Measurements from ENCODE around the gene MMP15.
"Not testable (repeated sequence)": the region's sequence is repeated elsewhere in the genome, so short reads cannot be mapped to it uniquely, and the experiment has no call there.

Gene MMP15

DNA sequence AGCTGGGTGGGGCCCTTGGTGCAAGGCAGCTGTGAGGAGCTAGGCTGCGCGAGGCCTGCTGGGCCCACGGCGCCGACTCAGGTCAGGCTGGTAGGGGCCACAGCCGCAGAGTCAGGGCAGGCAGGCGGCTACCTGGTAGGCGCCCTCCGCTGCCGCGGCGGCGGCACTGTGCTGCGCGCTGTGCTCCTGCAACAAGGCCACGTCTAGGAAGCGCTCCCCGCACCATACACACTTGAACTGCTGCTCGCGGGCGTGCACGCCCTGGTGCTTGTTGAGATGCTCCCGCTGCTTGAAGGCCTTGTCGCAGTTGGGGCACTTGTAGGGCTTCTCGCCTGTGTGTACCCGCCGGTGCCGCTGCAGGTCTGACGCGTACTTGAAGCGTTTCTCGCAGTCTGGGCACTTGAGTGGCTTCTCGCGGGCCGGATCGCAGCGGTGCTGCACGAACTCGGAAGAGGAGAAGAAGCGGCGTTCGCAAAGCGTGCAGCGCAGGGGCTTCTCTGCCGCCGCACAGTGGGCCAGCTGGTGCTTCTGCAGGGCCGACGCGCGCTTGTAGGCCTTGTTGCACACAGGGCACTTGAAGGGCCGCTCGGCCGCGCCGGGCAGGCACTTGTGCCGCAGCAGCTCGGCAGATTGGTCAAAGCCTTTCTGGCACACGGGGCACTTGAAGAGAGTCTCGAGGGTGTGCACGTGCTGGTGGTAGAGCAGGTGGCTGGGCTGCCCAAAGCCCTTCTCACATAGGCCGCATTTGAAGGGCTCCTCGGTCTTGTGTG is 29.0 kb upstream of the MMP15 start:
- no peak for DNase-seq

DNA sequence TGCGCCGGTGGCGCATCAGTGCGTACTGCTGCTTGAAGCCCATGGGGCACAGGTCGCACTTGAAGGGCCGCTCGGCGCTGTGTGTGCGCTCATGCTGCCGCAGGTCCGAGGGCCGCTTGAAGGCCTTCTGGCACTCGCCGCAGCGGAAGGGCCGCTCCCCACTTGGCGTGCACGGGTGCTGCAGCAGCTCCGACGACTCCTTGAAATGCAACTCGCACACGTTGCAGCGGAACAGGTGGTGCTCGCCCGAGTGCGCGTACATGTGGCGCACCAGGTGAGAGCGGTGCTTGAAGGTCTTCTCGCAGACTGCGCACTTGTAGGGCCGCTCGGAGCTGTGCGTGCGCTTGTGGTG is 28.4 kb upstream of the MMP15 start:
- no peak for DNase-seq

DNA sequence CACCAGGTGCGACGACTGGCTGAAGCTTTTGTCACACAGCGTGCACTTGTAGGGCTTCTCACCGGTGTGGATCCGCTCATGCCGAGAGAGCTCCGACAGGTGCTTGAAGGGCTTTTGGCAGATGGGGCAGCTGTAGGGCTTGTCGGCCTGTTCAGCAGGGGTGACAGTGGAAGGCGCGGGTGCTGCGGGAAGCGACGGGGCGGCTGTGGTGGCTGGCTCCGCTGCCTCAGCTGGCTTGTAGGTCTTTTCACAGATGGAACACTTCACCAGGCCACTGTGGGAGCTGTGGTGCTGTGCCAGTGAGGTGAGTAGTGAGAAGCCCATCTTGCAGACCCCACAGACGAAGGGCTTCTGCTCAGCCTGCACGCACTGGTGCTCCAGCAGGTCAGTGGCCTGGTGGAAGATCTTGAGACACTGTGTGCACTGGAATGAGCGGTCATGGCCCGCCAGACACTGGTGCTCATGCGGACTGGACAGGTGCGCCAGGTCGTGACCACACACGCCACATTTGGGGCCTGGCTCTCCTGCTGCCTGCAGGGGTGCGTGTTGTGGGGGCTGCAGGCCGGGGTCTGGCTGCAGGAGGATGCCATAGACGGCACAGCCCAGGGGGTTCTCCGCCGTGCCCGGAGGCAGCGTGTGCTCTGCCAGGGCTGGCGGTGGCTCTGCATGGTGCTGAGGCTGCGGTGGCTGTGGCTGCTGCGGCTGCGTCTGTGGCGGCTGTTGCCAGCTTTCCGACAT is 27.9 kb upstream of the MMP15 start:
- DNase-seq, result no peak

DNA sequence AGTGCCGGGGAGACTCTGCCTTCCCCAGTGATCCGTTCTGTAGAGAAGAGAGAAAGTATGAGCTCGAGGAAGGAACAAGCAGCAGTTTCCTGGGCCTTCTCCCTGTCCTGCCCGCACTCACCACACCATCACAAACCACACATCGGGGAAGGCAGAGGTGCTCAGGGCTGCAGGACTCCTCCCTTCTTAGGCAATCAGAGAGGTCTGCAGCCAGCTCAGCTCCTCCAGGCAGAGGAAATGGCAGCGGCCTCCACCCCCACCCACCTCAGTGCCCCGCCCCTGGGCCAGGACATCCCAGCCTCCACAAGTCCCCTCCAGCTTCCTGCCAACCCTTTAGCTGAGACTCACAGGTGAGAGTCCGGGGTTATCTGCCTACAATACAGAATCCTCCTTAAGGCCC is 27.1 kb upstream of the MMP15 start:
- peak; percentile 49 for DNase-seq

DNA sequence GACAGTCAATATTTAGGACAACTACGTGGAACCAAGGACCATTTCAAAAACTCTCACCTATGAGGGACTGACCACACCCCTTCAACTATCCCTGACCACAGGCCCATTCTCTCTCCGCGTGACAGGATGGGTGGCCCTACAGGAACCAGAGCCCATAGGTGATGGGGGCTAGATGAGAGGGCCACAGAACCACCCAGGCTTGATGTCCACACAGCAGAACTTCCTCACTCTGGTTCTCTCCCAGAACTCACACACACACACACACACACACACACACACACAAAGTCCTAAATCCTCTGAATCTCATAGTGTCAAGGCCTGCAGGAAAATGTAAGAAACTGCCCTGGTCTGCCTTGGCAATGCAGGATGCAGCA is 26.6 kb upstream of the MMP15 start:
- DNase-seq, result no peak

DNA sequence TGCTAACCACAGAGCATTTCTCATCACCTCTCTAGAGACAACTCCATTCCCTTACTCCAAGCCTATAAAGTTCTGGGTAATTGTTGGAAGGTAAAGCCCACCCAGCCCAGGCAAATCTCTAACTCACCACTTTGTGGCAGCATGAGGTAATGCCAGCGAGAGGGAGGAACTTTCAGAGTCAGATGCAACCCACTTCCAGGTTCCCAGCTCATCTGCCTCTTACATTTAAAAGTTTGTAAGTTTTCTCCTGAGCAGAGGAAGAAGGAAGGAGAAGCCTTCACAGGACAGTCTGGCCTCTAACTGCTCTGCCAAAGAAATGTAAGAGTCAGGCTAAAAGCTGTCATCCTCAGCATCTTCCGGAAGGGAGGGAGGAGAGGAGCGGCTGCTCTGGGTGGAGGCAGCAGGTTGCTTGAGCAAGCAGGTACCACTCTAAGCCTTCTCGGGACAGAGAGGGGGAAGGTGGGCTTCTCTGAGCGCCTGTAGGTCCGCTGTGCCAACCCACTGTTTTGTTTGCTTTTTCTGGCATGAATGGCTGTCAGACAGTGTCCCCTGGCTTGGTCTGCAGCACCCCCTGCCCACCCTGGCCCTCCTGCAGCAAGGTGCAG is 26.1 kb upstream of the MMP15 start:
- no peak for DNase-seq

DNA sequence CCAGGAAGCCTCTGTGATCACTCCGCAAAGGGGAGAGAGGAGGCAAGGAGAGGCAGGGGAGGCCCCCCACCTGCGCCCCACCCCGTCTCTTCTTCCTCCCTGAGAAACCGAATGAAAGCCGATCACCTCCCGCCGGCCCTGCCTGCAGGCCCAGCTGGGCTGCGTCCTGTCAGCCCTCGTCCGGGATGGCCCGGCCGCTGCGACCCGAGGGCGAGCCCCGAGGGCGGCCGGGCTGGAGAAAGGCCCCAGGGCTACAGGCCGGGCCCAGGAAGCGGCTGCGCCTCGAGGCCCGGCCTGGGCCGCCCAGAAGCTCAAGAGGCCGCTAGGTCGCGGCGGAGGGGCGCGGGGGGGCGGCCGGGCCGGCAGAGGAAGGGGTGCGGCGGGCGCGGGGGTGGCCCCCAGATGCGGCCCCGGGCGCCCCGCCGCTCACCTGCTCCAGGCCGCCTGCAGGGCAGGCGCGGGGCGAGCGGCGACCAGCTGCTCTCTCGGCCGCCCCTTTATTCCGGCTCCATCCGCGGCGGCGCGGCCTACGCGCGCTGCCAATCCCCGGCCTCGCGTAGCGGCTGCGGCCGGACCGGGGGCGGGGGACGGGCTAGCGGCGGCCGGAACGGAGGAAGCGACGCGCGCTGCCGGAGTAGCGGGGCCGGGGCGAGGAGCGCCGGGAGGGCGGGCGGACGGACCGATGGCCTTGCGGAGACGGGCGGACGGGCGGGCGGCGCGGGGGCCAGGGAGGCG is 25.4 kb upstream of the MMP15 start, which contains the start of gene ZNF319:
ZNF319 (minus strand) TSS at position 702 of the 735 bp plus-strand sequence. CDS start 2,407 bp downstream, outside the sequence.
- no peak for DNase-seq

DNA sequence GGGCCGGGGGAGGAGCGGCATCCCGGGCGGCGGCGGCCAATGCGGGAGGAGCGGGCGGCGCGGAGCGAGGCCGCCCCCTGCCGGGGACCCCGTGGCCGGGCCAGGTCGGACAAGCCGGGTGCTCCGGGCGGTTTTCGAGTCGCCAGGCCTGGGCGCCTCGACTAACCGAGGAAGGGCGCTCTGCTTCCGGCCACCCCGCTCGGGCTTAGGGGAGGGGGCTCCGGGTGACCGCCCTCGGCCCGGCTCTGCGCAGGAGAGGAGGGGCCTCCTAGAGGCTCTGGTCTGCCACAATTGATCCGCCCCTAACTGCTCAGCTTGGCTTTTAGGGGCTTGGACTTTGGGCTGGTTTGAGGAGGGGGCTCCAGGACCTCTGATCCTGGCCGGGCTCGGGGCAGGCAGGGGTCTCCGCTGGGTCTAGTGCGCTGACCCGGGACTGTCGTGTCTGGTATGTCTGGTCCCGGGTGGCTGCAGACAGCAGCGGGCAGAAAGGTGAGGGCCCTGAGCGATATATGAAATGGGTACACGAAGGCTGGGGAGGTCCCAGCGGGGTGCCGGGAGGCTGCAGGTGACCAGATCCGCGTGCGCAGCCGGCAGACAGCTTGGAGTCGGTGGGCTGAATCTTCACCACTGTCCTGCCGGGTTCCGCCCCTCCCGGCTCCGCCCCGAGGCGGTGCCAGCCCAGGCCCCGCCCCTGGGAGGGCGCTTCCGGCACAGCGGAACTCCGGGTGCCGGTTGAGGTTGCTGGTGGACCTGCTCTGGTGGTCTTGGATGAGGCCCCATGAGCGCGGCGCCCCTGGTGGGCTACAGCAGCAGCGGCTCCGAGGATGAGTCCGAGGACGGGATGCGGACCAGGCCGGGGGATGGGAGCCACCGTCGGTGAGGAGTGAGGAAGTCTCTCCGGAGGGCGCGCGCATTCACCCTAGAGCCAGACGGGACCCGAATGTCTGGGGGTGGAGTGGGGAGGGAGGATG is 24.6 kb upstream of the MMP15 start, which contains the start of gene USB1:
USB1 (plus strand) TSS at position 702 of the 971 bp plus-strand sequence; CDS start at position 779, 77 bp downstream.
- peak; percentile 79 for DNase-seq

DNA sequence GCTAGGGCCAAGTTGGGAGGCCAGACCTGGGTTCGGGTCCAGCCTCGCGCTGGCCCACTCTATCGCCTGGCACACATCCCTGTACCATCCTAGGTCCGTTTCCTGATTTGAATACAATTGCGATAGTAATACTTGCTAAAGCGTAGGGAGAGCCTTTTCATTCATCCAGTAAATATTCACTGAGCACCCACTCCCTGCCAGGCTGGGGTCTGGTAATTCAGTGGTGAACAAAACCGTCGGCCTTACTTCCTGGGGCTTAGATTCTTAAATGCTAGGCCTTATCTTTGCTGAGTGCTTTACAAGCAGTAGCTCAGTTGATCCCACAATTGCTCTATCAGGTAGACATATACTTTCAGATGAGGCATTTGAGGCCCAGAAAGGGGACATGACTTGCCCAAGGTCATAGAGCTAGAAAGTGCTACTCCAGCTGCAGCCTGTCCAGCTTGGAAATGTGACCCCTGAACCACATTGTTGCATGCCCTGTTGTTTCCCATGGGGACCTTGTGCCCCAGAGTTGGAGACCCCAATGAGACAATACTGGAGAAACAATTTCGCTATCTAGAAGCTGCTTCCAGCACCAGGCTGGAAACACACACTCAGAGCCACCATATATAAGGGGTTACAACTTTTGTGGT is 23.7 kb upstream of the MMP15 start:
- no peak for DNase-seq

DNA sequence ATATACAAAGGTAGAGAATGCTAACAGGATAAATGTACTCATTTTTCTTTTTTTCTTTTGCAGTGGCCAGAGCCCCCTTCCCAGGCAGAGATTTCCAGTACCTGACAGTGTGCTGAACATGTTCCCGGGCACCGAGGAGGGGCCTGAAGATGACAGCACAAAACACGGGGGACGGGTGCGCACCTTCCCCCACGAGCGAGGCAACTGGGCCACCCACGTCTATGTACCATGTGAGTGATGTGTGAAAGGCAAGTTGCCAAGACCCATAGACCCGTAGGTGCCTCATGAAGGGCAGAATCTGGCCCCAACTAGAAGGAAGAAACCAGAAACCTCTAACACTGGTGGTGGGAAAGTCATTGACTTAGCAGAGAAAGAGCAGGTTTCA is 23.1 kb upstream of the MMP15 start:
- DNase-seq, result no peak

DNA sequence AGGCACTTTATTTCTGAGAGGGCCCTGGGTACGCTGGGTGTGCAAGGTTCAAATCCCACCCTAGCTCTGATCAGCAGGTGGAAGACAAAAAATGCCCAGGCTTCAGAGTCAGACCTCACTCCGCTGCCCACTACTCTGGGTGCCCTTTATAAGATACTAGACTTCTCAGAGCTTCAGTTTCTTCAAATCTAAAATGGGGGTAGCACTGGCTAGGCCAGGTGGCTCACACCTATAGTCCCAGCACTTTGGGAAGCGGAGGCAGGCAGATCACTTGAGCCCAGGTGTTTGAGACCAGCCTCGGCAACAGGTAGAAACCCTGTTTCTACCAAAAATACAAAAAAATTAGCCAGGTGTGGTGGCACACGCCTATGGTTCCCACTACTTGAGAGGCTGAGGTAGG is 22.6 kb upstream of the MMP15 start:
- no peak for DNase-seq

DNA sequence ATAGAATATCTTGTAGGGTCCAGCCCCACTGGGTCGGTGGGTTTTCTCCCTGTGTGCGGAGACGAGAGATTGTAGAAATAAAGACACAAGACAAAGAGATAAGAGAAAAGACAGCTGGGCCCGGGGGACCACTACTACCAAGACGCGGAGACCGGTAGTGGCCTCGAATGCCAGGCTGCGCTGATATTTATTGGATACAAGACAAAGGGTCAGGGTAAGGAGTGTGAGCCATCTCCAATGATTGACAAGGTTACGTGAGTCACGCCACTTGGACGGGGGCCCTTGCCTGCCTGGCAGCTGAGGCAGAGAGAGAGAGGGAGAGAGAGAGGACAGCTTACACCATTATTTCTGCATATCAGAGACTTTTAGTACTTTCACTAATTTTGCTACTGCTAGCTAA is 20.8 kb upstream of the MMP15 start:
- DNase-seq, result not testable (repeated sequence)

DNA sequence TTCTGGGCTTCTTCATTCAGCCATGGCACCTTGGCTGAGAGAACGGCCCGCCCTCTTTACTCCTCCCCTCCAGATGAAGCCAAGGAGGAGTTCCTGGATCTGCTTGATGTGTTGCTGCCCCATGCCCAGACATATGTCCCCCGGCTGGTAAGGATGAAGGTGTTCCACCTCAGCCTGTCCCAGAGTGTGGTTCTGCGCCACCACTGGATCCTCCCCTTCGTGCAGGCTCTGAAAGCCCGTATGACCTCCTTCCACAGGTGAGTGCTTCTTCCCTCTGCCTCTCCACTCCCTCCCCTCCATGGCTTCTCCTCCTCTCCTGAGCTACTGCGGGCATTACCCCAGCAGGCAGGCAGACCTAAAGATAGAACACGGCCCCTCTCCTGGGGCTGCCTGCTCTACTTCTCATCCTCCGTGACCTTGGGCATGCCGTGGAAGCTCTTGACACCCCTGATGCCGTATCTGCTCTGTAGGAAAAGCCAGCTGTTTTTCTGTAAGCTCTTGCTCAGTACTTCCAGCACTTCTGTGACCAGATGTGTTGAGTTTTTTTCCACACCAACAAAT is 15.6 kb upstream of the MMP15 start:
- no peak for DNase-seq

DNA sequence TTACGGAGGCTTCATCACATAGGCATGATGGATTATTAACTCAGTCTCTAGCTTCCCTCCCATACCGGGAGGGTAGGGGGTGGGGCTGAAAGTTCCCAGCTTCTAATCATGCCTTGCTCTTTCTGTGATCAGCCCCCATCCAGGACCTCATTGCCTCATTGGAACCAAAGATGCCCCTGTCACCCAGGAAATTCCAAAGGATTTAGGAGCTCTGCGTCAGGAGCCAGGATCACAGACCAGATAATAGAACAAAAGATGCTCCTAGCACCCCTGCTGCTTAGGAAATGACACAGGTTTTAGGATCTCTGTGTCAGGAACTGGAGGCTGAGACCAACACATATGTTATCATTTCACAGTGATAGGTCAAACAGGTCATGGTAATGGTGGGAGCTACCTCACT is 14.7 kb upstream of the MMP15 start:
- no peak for DNase-seq

DNA sequence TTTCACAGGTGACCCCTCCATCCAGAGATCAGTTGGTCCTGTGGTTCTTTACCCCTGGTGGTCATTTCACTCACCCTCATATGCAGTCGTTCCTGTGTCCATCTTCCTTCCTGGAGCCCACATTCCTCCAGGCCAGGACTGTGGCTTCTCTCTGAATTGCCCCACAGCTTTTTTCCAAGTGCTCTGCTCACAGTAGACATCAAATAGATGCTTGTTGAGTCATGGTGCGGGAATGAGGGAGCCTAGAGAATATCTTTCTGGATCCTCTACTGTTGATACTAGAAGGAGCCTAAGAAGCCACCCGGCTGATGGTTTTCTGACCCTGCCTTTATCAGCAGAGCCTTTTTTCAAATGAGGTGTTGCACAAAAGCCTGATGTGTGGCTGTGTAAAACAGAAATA is 13.9 kb upstream of the MMP15 start:
- DNase-seq, result no peak

DNA sequence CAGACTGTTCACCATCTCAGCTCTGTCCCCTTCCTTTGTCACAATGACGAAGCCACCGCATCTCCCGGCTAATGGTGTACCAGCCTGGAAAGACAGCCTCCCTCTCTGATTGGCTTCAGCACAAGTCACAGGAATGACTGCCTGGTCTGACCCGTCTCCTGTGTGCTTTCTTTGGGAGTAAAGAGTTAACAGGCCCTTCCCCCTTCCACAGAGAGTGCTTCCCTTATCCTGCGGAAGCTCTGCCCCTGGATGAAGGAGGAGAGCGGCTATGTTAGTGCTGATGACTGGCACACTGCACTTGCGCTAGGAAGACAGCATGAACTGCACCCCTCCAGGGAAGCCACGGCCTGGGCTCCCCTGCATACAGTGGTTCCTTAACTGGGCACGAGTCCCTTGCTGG is 13.1 kb upstream of the MMP15 start:
- no peak for DNase-seq

DNA sequence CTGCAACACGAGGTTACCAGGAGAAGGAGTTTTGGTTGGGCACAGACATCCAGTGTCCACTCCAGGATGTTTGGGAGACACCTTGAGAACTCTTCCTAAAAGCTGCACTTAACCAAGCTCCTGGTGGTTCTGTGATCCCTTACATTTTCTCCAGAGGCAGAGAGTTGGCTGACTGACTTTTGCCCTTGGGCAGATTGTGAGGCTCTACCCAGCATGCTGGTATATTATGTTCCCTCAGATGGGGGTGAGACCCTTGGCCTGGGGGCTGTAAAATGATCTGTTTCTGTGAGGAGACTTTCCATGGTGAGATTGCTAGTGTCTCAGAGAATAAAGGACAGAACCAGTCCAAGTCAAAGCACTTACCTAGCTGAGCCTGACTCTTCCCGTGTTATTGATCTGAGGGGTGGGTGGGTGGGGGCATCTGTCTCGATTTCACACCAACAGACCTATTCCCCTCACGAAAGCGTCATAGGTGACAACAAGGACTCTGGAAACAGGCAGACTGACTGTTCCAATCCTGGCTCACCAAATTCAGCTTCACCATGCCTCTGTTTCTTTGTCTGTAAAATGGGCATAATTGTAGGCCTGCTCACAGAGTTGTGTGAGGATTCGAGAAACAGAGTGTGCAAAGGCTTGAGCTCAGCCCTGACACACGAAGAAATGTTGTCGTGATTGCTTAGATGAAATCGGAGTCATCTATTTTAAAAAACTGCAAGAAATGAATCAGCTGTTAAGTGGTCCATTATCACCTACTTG is 12.2 kb upstream of the MMP15 start:
- DNase-seq, result no peak

DNA sequence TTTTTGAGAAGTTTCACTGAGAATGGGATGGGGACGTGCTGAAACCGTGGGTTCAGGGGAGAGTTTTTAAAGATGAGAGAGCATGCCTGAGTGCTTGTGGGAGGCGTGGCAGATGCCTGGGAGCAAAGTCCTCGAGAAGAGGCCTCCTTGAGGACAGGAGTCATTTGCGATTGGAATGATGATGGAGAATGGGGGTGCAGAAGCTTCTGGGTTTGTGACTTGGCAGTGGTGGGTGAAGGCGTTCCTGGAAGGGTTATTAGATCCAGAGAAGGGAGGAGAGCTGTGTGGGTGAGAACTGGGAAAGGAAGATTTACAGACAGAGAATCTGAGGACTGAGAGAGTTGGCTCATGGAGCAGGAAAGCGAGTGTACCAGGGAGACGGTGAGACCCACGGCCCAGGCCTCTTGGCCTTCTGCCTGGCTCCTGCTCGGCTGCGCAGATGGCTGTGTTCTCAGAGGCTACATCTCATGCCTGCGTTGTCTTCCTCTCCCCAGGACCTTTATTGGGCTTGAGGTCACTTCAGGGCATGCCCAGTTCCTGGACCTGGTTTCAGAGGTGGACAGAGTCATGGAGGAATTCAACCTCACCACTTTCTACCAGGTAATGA is 8.6 kb upstream of the MMP15 start:
- no peak for DNase-seq

DNA sequence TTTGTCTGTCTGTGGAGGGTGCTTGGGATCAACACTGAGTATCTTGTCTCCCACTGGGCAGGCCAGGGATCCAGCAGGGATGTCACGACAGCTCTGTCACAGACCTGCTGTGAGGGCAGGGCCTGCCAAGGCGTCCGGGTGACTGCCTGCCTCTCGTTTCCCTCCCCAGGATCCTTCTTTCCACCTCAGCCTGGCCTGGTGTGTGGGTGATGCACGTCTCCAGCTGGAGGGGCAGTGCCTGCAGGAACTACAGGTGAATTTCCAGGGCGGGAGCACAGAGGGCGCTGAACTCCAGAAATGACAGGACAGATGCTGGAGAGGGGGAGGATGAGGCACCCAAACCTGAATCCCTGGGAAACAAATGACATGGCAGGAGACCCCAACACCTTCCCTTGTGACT is 6.8 kb upstream of the MMP15 start:
- no peak for DNase-seq
